Activated naive CD8-positive, alpha-beta T cell treated with anti-CD3 and anti-CD28 coated beads for 36 hours (primary cell): ENCODE measurements around the gene MARCKSL1. TPM values are rescaled to one million over a fixed set of nuclear protein-coding genes. Genes with fewer than 3 reads are reported as not detected.
"Not testable (repeated sequence)": the region's sequence is repeated elsewhere in the genome, so short reads cannot be mapped to it uniquely, and the experiment has no call there.

Experiments
- DNase-seq: peaks from one replicate; pipeline ENCODE4 v3.0.0; 2021
- H3K27ac Mint-ChIP-seq: one replicate; pipeline ENCODE4 v1.8.0; 2022; ENCODE audit warnings: mild to moderate bottlenecking, moderate library complexity, mixed read lengths
- H3K27me3 Mint-ChIP-seq: one replicate; pipeline ENCODE4 v1.8.0; 2022; ENCODE audit warnings: mild to moderate bottlenecking, mixed read lengths
- H3K36me3 Mint-ChIP-seq: one replicate; pipeline ENCODE4 v1.8.0; 2021; ENCODE audit warnings: mild to moderate bottlenecking, mixed read lengths
- H3K4me1 Mint-ChIP-seq: one replicate; pipeline ENCODE4 v1.8.0; 2021; ENCODE audit warnings: mixed read lengths
- H3K4me3 Mint-ChIP-seq: one replicate; pipeline ENCODE4 v1.8.0; 2022; ENCODE audit warnings: mild to moderate bottlenecking, moderate library complexity, mixed read lengths
- H3K9me3 Mint-ChIP-seq: one replicate; pipeline ENCODE4 v1.8.0; 2022; ENCODE audit warnings: mixed read lengths
- total RNA-seq, 2 experiments: library from RNA; stranded (reverse); gene quantifications; one replicate each; pipeline ENCODE4 v1.2.3, GENCODE V29; 2021

The MARCKSL1 gene
- total RNA-seq, 2 experiments from 2014 or later, result 26.4 to 26.7 TPM

DNA sequence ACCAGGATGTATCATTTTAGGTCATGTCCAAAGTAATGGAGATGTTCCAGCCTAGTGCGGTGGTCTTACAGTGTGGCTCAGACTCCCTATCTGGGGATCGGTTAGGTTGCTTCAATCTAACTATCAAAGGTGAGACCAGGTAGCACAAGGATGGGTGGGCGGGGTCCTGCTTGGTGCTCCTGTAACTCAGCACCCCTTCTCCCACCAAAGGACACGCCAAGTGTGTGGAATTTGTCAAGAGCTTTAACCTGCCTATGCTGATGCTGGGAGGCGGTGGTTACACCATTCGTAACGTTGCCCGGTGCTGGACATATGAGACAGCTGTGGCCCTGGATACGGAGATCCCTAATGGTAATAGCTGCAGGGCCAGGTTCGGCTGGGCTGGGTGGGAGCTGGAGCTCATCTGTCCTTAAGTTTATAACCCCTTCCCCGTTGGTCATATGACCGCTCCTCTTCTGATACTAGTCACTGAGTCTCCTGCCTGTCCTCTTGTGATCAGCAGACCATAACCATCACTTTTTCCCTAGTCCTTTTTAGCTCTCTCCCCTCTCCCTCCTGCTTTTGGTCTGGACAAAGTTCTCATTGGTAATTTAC lies 5.4 kb downstream of the MARCKSL1 start:
- H3K27ac Mint-ChIP-seq, result no peak overlapping the region
- H3K4me3 Mint-ChIP-seq, result no peak overlapping the region
- H3K9me3 Mint-ChIP-seq, result no peaks in the 10 kb centered on the region
- no peaks in the 10 kb centered on the region for H3K27me3 Mint-ChIP-seq
- peaks cover 21% of the 10 kb centered on the region for H3K36me3 Mint-ChIP-seq
- no peak for DNase-seq
- H3K4me1 Mint-ChIP-seq, result peaks cover 16% of the 10 kb centered on the region

DNA sequence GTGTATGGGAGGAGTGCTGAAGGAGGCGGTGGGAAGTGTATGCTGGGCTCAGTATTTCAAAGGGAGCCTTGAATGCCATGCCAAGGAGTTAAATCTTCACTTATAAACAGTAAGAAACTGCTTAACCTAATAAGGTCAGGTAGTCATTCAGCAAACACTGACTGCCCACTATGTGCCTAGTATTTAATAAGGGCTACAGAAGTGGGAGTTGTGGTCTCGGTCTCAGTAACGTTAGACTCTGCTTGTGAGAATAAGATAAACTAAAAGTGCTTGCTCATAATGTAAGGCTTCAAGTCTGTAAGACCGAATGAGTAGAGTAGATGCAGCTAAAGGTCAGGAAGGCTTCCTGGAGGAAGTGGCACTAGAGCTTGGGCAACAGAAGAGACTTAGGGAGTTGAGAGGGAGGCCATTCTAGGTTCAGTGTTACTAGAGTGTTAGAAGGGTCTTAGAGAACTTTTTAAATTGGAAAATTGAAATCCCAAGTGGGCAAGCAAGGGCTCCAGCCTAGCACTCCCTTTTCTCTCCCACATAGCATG lies 6.0 kb downstream of the MARCKSL1 start:
- no peaks in the 10 kb centered on the region for H3K27me3 Mint-ChIP-seq
- no peak overlapping the region for H3K4me3 Mint-ChIP-seq
- H3K9me3 Mint-ChIP-seq, result no peaks in the 10 kb centered on the region
- H3K36me3 Mint-ChIP-seq, result peaks cover 21% of the 10 kb centered on the region
- H3K4me1 Mint-ChIP-seq, result peaks cover 15% of the 10 kb centered on the region
- H3K27ac Mint-ChIP-seq, result no peak overlapping the region
- no peak for DNase-seq

- Mint-ChIP-seq H3K27me3 (no peaks in the 10 kb centered on the region), H3K9me3 (no peaks in the 10 kb centered on the region), H3K4me3 (no peak overlapping the region), H3K36me3 (peaks cover 19% of the 10 kb centered on the region), H3K27ac (no peak overlapping the region), H3K4me1 (peaks cover 18% of the 10 kb centered on the region)
- no peak for DNase-seq
Measured at GRCh38 chr1:32327204-32327603, 8.8 kb downstream of the MARCKSL1 start.

- Mint-ChIP-seq H3K36me3 (peaks cover 25% of the 10 kb centered on the region), H3K4me1 (peaks cover 31% of the 10 kb centered on the region), H3K9me3 (no peaks in the 10 kb centered on the region), H3K27ac (peak overlapping the region; percentile 84), H3K27me3 (no peaks in the 10 kb centered on the region), H3K4me3 (peak overlapping the region; percentile 32)
- no peak for DNase-seq
Measured at GRCh38 chr1:32321712-32322291, 14.2 kb downstream of the MARCKSL1 start.

GRCh38 chr1:32318127-32318869 lies 17.7 kb downstream of the MARCKSL1 start:
- no peaks in the 10 kb centered on the region for H3K27me3 Mint-ChIP-seq
- no peak overlapping the region for H3K4me3 Mint-ChIP-seq
- H3K9me3 Mint-ChIP-seq, result no peaks in the 10 kb centered on the region
- no peak for DNase-seq
- peaks cover 26% of the 10 kb centered on the region for H3K36me3 Mint-ChIP-seq
- H3K27ac Mint-ChIP-seq, result no peak overlapping the region
- H3K4me1 Mint-ChIP-seq, result peaks cover 27% of the 10 kb centered on the region

DNA sequence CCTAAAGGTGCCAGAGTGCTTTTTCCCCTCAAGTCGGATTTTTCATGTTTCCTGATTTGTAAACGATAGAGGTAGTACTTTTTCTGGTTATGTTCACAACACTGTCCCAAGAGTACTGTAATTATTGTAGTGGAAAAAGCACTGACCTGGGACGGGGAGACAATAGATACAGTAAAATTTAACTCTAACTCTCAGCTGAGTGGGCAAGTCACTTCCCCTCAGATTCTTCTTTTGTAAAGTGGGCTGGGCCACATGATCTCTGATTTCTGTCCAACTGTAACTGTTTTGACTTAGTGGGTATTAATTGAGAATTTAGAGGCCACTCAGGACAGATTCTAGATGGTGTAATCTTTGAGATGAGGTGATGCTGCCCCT lies 19.1 kb downstream of the MARCKSL1 start:
- Mint-ChIP-seq H3K27me3 (no peaks in the 10 kb centered on the region), H3K4me3 (no peak overlapping the region), H3K9me3 (no peaks in the 10 kb centered on the region), H3K27ac (peak overlapping the region; percentile 3), H3K4me1 (peaks cover 17% of the 10 kb centered on the region), H3K36me3 (peaks cover 20% of the 10 kb centered on the region)
- no peak for DNase-seq

GRCh38 chr1:32311709-32312393 lies 24.2 kb downstream of the MARCKSL1 start:
- Mint-ChIP-seq H3K9me3 (no peaks in the 10 kb centered on the region), H3K27ac (peak overlapping the region; percentile 58), H3K36me3 (peaks cover 17% of the 10 kb centered on the region), H3K4me1 (peaks cover 39% of the 10 kb centered on the region), H3K27me3 (no peaks in the 10 kb centered on the region), H3K4me3 (no peak overlapping the region)
- no peak for DNase-seq

GRCh38 chr1:32309960-32310359 lies 26.1 kb downstream of the MARCKSL1 start:
- peaks cover 40% of the 10 kb centered on the region for H3K4me1 Mint-ChIP-seq
- H3K4me3 Mint-ChIP-seq, result no peak overlapping the region
- peaks cover 28% of the 10 kb centered on the region for H3K36me3 Mint-ChIP-seq

DNA sequence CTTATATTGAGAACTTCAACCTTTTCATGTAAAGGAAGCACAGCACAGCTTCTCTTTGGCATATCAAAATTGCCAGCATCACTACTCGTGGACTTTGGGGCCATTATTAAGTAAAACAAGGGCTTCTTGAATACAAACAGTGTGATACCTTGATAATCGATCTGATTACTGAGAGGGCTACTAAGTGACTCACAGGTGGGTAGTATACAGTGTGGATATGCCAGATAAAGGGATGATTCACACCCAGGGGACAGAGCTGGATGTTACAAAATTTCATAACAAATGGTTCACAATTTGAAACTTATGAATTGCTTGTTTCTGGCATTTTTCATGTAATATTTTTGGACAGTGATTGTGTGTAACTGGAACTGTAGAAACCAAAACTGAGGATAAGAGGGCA lies 28.7 kb downstream of the MARCKSL1 start:
- Mint-ChIP-seq H3K9me3 (peaks cover 2% of the 10 kb centered on the region), H3K4me1 (peaks cover 40% of the 10 kb centered on the region)

More at GRCh38 chr1:32309960-32310359, 26.1 kb downstream of the MARCKSL1 start:
- H3K9me3 Mint-ChIP-seq, result peaks cover 2% of the 10 kb centered on the region
- H3K27ac Mint-ChIP-seq, result peak overlapping the region; percentile 2
- H3K27me3 Mint-ChIP-seq, result no peaks in the 10 kb centered on the region
- no peak for DNase-seq

GRCh38 chr1:32305310-32305709 lies 30.7 kb downstream of the MARCKSL1 start:
- Mint-ChIP-seq H3K36me3 (peaks cover 46% of the 10 kb centered on the region), H3K27ac (no peak overlapping the region), H3K9me3 (peaks cover 2% of the 10 kb centered on the region)

More for the DNA sequence above, 28.7 kb downstream of the MARCKSL1 start:
- Mint-ChIP-seq H3K36me3 (peaks cover 42% of the 10 kb centered on the region), H3K27ac (peak overlapping the region; percentile 7), H3K4me3 (no peak overlapping the region), H3K27me3 (no peaks in the 10 kb centered on the region)
- no peak for DNase-seq

GRCh38 chr1:32303997-32304622 lies 31.9 kb downstream of the MARCKSL1 start:
- Mint-ChIP-seq H3K36me3 (peaks cover 46% of the 10 kb centered on the region), H3K4me1 (peaks cover 23% of the 10 kb centered on the region), H3K27ac (no peak overlapping the region), H3K4me3 (no peak overlapping the region), H3K9me3 (peaks cover 2% of the 10 kb centered on the region), H3K27me3 (no peaks in the 10 kb centered on the region)
- no peak for DNase-seq

More at GRCh38 chr1:32305310-32305709, 30.7 kb downstream of the MARCKSL1 start:
- no peak for DNase-seq
- Mint-ChIP-seq H3K27me3 (no peaks in the 10 kb centered on the region), H3K4me3 (no peak overlapping the region), H3K4me1 (peaks cover 32% of the 10 kb centered on the region)

- H3K4me1 Mint-ChIP-seq, result peaks cover 26% of the 10 kb centered on the region
- H3K36me3 Mint-ChIP-seq, result peaks cover 46% of the 10 kb centered on the region
Measured at GRCh38 chr1:32303358-32303757, 32.7 kb downstream of the MARCKSL1 start.

GRCh38 chr1:32299327-32299726 lies 36.7 kb downstream of the MARCKSL1 start:
- peaks cover 37% of the 10 kb centered on the region for H3K4me1 Mint-ChIP-seq
- no peak for DNase-seq
- peaks cover 32% of the 10 kb centered on the region for H3K36me3 Mint-ChIP-seq
- H3K4me3 Mint-ChIP-seq, result no peak overlapping the region
- no peaks in the 10 kb centered on the region for H3K27me3 Mint-ChIP-seq
- no peaks in the 10 kb centered on the region for H3K9me3 Mint-ChIP-seq
- H3K27ac Mint-ChIP-seq, result no peak overlapping the region

More at GRCh38 chr1:32303358-32303757, 32.7 kb downstream of the MARCKSL1 start:
- Mint-ChIP-seq H3K27me3 (no peaks in the 10 kb centered on the region), H3K9me3 (peaks cover 2% of the 10 kb centered on the region), H3K27ac (no peak overlapping the region), H3K4me3 (no peak overlapping the region)
- no peak for DNase-seq

- H3K4me1 Mint-ChIP-seq, result peaks cover 39% of the 10 kb centered on the region
- not testable (repeated sequence) for H3K4me3 Mint-ChIP-seq, H3K9me3 Mint-ChIP-seq, DNase-seq, H3K27me3 Mint-ChIP-seq, H3K27ac Mint-ChIP-seq
- H3K36me3 Mint-ChIP-seq, result peaks cover 27% of the 10 kb centered on the region
Measured at GRCh38 chr1:32298211-32298610, 37.8 kb downstream of the MARCKSL1 start.
